ENCODE results near the gene FRG2C. TPM values are rescaled to one million over a fixed set of nuclear protein-coding genes. Genes with fewer than 3 reads are reported as not detected.
"Not testable (repeated sequence)": the region's sequence is repeated elsewhere in the genome, so short reads cannot be mapped to it uniquely, and the experiment has no call there.

The FRG2C gene
- total and polyA plus RNA-seq, 2 of the 13 experiments (the other 11 are each of a cell fraction or from before 2014, with no cell fraction given) = not detected

DNA sequence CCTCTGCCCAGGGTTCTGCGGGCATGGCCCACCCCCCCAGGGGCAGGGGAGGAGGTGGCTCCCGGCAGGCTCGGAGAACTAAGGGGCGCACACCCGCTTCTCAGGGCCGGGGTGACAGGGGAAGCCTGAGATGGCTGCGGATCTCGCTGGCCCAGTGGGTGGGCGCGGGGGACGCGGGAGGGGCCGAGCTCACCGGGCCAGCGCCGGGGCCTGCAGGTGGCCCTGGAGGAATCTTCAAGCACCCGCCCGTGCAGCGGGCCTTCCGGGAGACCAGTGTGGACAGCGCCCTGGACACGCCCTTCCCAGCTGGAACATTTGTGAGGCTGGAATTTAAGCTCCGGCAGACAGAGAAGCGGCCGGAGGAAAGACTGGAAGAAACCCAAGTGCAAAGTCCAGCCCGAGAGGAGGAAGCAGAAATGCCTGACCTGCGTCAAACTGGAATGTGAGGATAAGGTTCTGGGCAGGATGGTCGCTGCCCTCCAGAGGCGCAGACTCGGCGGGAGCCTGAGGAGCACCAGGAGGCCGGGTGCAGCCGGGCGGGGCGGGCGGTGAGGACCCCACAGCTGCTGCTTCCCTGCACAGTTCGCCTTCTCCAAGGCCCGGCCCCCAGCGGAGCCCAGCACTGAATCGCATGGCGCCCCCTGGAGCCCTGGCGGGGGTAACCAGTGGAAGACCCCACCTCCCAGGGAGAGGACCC is 5.6 kb upstream of the FRG2C start:
- POLR2A ChIA-PET = interaction anchor here (0.8 kb wide), 1 partner anchor 223 kb away, joined by 4 read pairs; no protein-coding TSS in a partner anchor
- H3K27me3 ChIP-seq (ENCODE audit: control insufficient read depth in 1 of 2, insufficient read depth in 2 of 2, low read length in 2 of 2); H3K79me2 ChIP-seq (ENCODE audit: insufficient read depth, low read length); in situ Hi-C loops (cut with HindIII; ENCODE audit: extremely low pct_ligation_motif_present, low pct_unique_long_range_greater_than_20kb); FAIRE-seq; BruUV-seq (replicated peaks); H4K20me1 ChIP-seq (ENCODE audit: insufficient read depth, low read length); H3K36me3 ChIP-seq (replicated peaks in 1 of 2; ENCODE audit: control insufficient read depth in 1 of 2, insufficient read depth in 2 of 2, low read length in 2 of 2); H2AFZ ChIP-seq (ENCODE audit: low read length); H3K4me1 ChIP-seq (ENCODE audit: insufficient read depth, low read length); H3K27ac ChIP-seq (ENCODE audit: extremely low read length, insufficient read depth, low read length); H3K9me3 ChIP-seq (ENCODE audit: low read length); CTCF ChIA-PET (ENCODE audit: low intra/inter-chr PET ratio, low total read pairs): not testable (repeated sequence)
- peak; percentile 34 for DNase-seq (ENCODE audit: low spot score)
- Histone ChIP-seq H3K9ac (ENCODE audit: insufficient read depth, low read depth, low read length) (peak overlapping the region; percentile 60), H3K4me2 (ENCODE audit: low read depth, low read length) (peak overlapping the region; percentile 57), H3K4me3 (replicated peaks in 1 of 3; ENCODE audit: insufficient read depth in 1 of 3, low read depth in 2 of 3, low read length in 3 of 3) (peak overlapping the region; percentile 60 to 76 (median 72))
- ATAC-seq = peak; percentile 65
- intact Hi-C loops (cut with micrococcal nuclease; ENCODE audit: unreplicated experiment) = loop anchor here (10.0 kb wide), 1 partner anchor 224 kb away; no protein-coding TSS in a partner anchor
- 2% methylated on average over 16 of the region's 42 CpGs for WGBS (ENCODE audit: low lambda C conversion rate)
- peak; percentile 86 for TF ChIP-seq GABPB1 (CRISPR knock-in tag; IDR thresholded peaks at IDR 0.05)
- TF ChIP-seq GATAD2A (CRISPR knock-in tag; IDR thresholded peaks at IDR 0.05) = peak; percentile 19; the same call in 1 of the 2 replicates
- peak; percentile 28; the same call in 1 of the 2 replicates for TF ChIP-seq ZNF274 (CRISPR knock-in tag; IDR thresholded peaks at IDR 0.05)
- peak; percentile 19 for TF ChIP-seq HNRNPLL (IDR thresholded peaks at IDR 0.05; ENCODE audit: low read depth, low read length, poor library complexity, severe bottlenecking)
- TF ChIP-seq, protein P1, sequence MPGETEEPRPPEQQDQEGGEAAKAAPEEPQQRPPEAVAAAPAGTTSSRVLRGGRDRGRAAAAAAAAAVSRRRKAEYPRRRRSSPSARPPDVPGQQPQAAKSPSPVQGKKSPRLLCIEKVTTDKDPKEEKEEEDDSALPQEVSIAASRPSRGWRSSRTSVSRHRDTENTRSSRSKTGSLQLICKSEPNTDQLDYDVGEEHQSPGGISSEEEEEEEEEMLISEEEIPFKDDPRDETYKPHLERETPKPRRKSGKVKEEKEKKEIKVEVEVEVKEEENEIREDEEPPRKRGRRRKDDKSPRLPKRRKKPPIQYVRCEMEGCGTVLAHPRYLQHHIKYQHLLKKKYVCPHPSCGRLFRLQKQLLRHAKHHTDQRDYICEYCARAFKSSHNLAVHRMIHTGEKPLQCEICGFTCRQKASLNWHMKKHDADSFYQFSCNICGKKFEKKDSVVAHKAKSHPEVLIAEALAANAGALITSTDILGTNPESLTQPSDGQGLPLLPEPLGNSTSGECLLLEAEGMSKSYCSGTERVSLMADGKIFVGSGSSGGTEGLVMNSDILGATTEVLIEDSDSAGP (CRISPR knock-in tag; IDR thresholded peaks at IDR 0.05; ENCODE audit: borderline replicate concordance) = peak; percentile 74; the same call in 1 of the 2 replicates
- TF ChIP-seq MTF2 (CRISPR knock-in tag; IDR thresholded peaks at IDR 0.05; ENCODE audit: borderline replicate concordance) = 0 out of 2 replicates have a peak, but pooled peaks have one; percentile 55
- TF ChIP-seq HNF4G (IDR thresholded peaks at IDR 0.05; ENCODE audit: borderline replicate concordance, low read depth, low read length) = 0 out of 2 replicates have a peak, but pooled peaks have one; percentile 36
- peak; percentile 52; the same call in 1 of the 2 replicates for TF ChIP-seq HNF4G (CRISPR knock-in tag; IDR thresholded peaks at IDR 0.05; ENCODE audit: borderline replicate concordance, low read depth)
- peak; percentile 95 for TF ChIP-seq ZMYM4 (CRISPR knock-in tag; IDR thresholded peaks at IDR 0.05)
- peak; percentile 78; the same call in 1 of the 2 replicates for TF ChIP-seq ZNF766 (CRISPR knock-in tag; IDR thresholded peaks at IDR 0.05; ENCODE audit: borderline replicate concordance)
- 0 out of 2 replicates have a peak, but pooled peaks have one; percentile 22 for TF ChIP-seq ZMYM3 (CRISPR knock-in tag; IDR thresholded peaks at IDR 0.05)
- peak in 1 of 2 experiments; percentile 61; a peak in 2 of 4 replicates for TF ChIP-seq KLF16 (CRISPR knock-in tag; IDR thresholded peaks at IDR 0.05)
- peak; percentile 20; the same call in 1 of the 2 replicates for TF ChIP-seq BRD4 (CRISPR knock-in tag; IDR thresholded peaks at IDR 0.05)
- peak; percentile 56 for TF ChIP-seq ZNF883 (CRISPR knock-in tag; IDR thresholded peaks at IDR 0.05; ENCODE audit: not compliant biosample characterization)
- TF ChIP-seq ZBTB7A (CRISPR knock-in tag; IDR thresholded peaks at IDR 0.05) = peak; percentile 88
- TF ChIP-seq KMT2B (CRISPR knock-in tag; IDR thresholded peaks at IDR 0.05) = 0 out of 2 replicates have a peak, but pooled peaks have one; percentile 37
- peak; percentile 82 for TF ChIP-seq YEATS4 (CRISPR knock-in tag; IDR thresholded peaks at IDR 0.05; ENCODE audit: borderline replicate concordance)
- 0 out of 2 replicates have a peak, but pooled peaks have one; percentile 20 for TF ChIP-seq ERF (CRISPR knock-in tag; IDR thresholded peaks at IDR 0.05)
- TF ChIP-seq RXRA (CRISPR knock-in tag; IDR thresholded peaks at IDR 0.05) = peak; percentile 41; the same call in 1 of the 2 replicates

All from HepG2 (cell line).